Hippocampal formation (tissue), 2 donors: ENCODE measurements around the gene RXFP1.

Experiments used
- DNase-seq, 2 donors: peaks; one replicate each; lab custom pipeline; 2025; lab: John Stamatoyannopoulos, UW

Gene RXFP1

GRCh38 chr4:158541506-158541905 lies 19.8 kb downstream of the RXFP1 start:
- DNase-seq: no peak

GRCh38 chr4:158543191-158543590 lies 21.5 kb downstream of the RXFP1 start:
- DNase-seq: no peak

- DNase-seq: no peak
These were observed 22.5 kb downstream of the RXFP1 start for GRCh38 chr4:158544141-158544540.

GRCh38 chr4:158553364-158553763 lies 31.7 kb downstream of the RXFP1 start:
- no peak for DNase-seq

GRCh38 chr4:158560284-158560683 lies 38.6 kb downstream of the RXFP1 start:
- DNase-seq: no peak

GRCh38 chr4:158566860-158567259 lies 45.2 kb downstream of the RXFP1 start:
- DNase-seq: no peak

- no peak for DNase-seq
These were observed 50.1 kb downstream of the RXFP1 start for GRCh38 chr4:158571736-158572135.

- no peak for DNase-seq
These were observed 50.9 kb downstream of the RXFP1 start for GRCh38 chr4:158572608-158573007.

- no peak for DNase-seq
These were observed 56.8 kb downstream of the RXFP1 start for GRCh38 chr4:158578476-158578875.

GRCh38 chr4:158580064-158580463 lies 58.4 kb downstream of the RXFP1 start:
- DNase-seq: no peak

GRCh38 chr4:158581161-158581560 lies 59.5 kb downstream of the RXFP1 start:
- DNase-seq: no peak

GRCh38 chr4:158586881-158587280 lies 65.2 kb downstream of the RXFP1 start:
- DNase-seq: no peak

GRCh38 chr4:158588285-158588684 lies 66.6 kb downstream of the RXFP1 start:
- no peak for DNase-seq

GRCh38 chr4:158588777-158589176 lies 67.1 kb downstream of the RXFP1 start:
- no peak for DNase-seq

- no peak for DNase-seq
These were observed 68.6 kb downstream of the RXFP1 start for GRCh38 chr4:158590306-158590705.

GRCh38 chr4:158590824-158591223 lies 69.1 kb downstream of the RXFP1 start:
- DNase-seq: no peak

- DNase-seq: no peak
These were observed 76.4 kb downstream of the RXFP1 start for GRCh38 chr4:158597879-158598596.

- no peak for DNase-seq
These were observed 77.5 kb downstream of the RXFP1 start for GRCh38 chr4:158599150-158599549.

- DNase-seq: no peak
These were observed 78.2 kb downstream of the RXFP1 start for GRCh38 chr4:158599765-158600498.

GRCh38 chr4:158604369-158604768 lies 82.7 kb downstream of the RXFP1 start:
- DNase-seq: no peak

GRCh38 chr4:158605393-158605792 lies 83.7 kb downstream of the RXFP1 start:
- no peak for DNase-seq

GRCh38 chr4:158606969-158607368 lies 85.3 kb downstream of the RXFP1 start:
- no peak for DNase-seq

- no peak for DNase-seq
These were observed 87.4 kb downstream of the RXFP1 start for GRCh38 chr4:158609116-158609515.

- DNase-seq: no peak
These were observed 89.1 kb downstream of the RXFP1 start for GRCh38 chr4:158610790-158611189.
